Peyer's patch (tissue), 4 donors: ENCODE data around the gene PAK4. TPM values are rescaled to one million over a fixed set of nuclear protein-coding genes. Genes with fewer than 3 reads are reported as not detected.
"Not testable (repeated sequence)": the region's sequence is repeated elsewhere in the genome, so short reads cannot be mapped to it uniquely, and the experiment has no call there.

Experiments used
- DNase-seq, 3 donors: peaks; one replicate each; pipeline ENCODE4 v3.0.0-alpha.2; 2017 to 2019
- H3K27ac ChIP-seq, 4 donors: fragments of 200-600 bp; sonication (generic); one replicate each; pipeline ENCODE4 v1.5.1; 2016 to 2019
- H3K27me3 ChIP-seq, 2 donors: fragments of 200-600 bp; sonication (generic); one replicate each; pipeline ENCODE4 v1.5.1; 2019
- H3K36me3 ChIP-seq, 3 donors: fragments of 200-600 bp; sonication (generic); one replicate each; pipeline ENCODE4 v1.5.1; 2016 to 2019
- H3K4me1 ChIP-seq, 4 donors: fragments of 200-600 bp; sonication (generic); one replicate each; pipeline ENCODE4 v1.5.1; 2016 to 2019
- H3K4me3 ChIP-seq, 4 donors: fragments of 200-600 bp; sonication (generic); 1 replicate in 3 of 4; 2 replicates in 1 of 4; pipeline ENCODE4 v1.5.1; 2016 to 2019; ENCODE audit warnings: mild to moderate bottlenecking in 1 of 4
- H3K9me3 ChIP-seq, 4 donors: fragments of 200-600 bp; sonication (generic); one replicate each; pipeline ENCODE4 v1.5.1; 2016 to 2019; ENCODE audit warnings: mild to moderate bottlenecking in 1 of 4
- CTCF ChIP-seq, 6 experiments: fragments of 450-650 bp in 4 of 6; fragments of 200-600 bp in 2 of 6; sonication (generic) in 1 of 6; IDR thresholded peaks; one replicate each; pipeline ENCODE4 v1.5.1; 2017 to 2019; ENCODE audit warnings: antibody characterized with exemption in 6 of 6, mild to moderate bottlenecking in 3 of 6, moderate library complexity in 1 of 6
- POLR2A ChIP-seq, 2 donors: fragments of 450-650 bp; IDR thresholded peaks; one replicate each; pipeline ENCODE4 v1.5.1; 2017; ENCODE audit warnings: antibody characterized with exemption in 2 of 2, mild to moderate bottlenecking in 2 of 2, moderate library complexity in 2 of 2
- total RNA-seq, 4 donors: library from RNA; depleted of rRNA; stranded (reverse); fragments of >200 nt; gene quantifications; one replicate each; pipeline ENCODE4 v1.1.0, GENCODE V29; 2016

Gene PAK4
- total RNA-seq, 4 donors from 2014 or later, result 24.8 to 73.0 (median 45.7) TPM

GRCh38 chr19:39087907-39088686 is 37.5 kb upstream of the PAK4 start:
- no peak overlapping the region for H3K4me3 ChIP-seq
- no peak for DNase-seq
- no peak for TF ChIP-seq CTCF (IDR thresholded peaks at IDR 0.05)
- no peak for TF ChIP-seq POLR2A (IDR thresholded peaks at IDR 0.05)
- peaks cover 0 to 10% (median 2%) of the 10 kb centered on the region in 4 donors for H3K4me1 ChIP-seq
- H3K9me3 ChIP-seq, result no peaks in the 10 kb centered on the region
- peaks cover 0 to 21% of the 10 kb centered on the region in 2 donors for H3K27me3 ChIP-seq
- H3K27ac ChIP-seq, result no peak overlapping the region
- no peaks in the 10 kb centered on the region for H3K36me3 ChIP-seq

GRCh38 chr19:39090016-39090415 is 35.6 kb upstream of the PAK4 start:
- H3K9me3 ChIP-seq, H3K27me3 ChIP-seq, H3K36me3 ChIP-seq, H3K27ac ChIP-seq, H3K4me3 ChIP-seq, H3K4me1 ChIP-seq, DNase-seq: not testable (repeated sequence)

- H3K27ac ChIP-seq, result no peak overlapping the region
- TF ChIP-seq POLR2A (IDR thresholded peaks at IDR 0.05) (no peak), CTCF (IDR thresholded peaks at IDR 0.05) (no peak)
- no peaks in the 10 kb centered on the region for H3K9me3 ChIP-seq
- H3K4me3 ChIP-seq, result no peak overlapping the region
- no peaks in the 10 kb centered on the region for H3K27me3 ChIP-seq
- H3K36me3 ChIP-seq, result no peaks in the 10 kb centered on the region
- H3K4me1 ChIP-seq, result peaks cover 0 to 7% (median 0%) of the 10 kb centered on the region in 4 donors
- DNase-seq, result no peak
These were observed 34.7 kb upstream of the PAK4 start for GRCh38 chr19:39090881-39091280.

- H3K27ac ChIP-seq, result peak overlapping the region in 2 of 4 donors; percentile 44 to 51
- H3K9me3 ChIP-seq, DNase-seq, H3K27me3 ChIP-seq, H3K4me1 ChIP-seq, H3K36me3 ChIP-seq, H3K4me3 ChIP-seq: not testable (repeated sequence)
These were observed 29.6 kb upstream of the PAK4 start for GRCh38 chr19:39095799-39096540.

- Histone ChIP-seq H3K36me3 (no peaks in the 10 kb centered on the region), H3K27me3 (no peaks in the 10 kb centered on the region), H3K9me3 (no peaks in the 10 kb centered on the region), H3K4me1 (peaks cover 0 to 8% (median 0%) of the 10 kb centered on the region in 4 donors), H3K27ac (no peak overlapping the region), H3K4me3 (no peak overlapping the region)
- TF ChIP-seq CTCF (IDR thresholded peaks at IDR 0.05) (no peak), POLR2A (IDR thresholded peaks at IDR 0.05) (no peak)
- DNase-seq, result no peak
These were observed 28.3 kb upstream of the PAK4 start for GRCh38 chr19:39097299-39097698.

- H3K4me3 ChIP-seq, result no peak overlapping the region
- H3K9me3 ChIP-seq, result no peaks in the 10 kb centered on the region
- no peaks in the 10 kb centered on the region for H3K36me3 ChIP-seq
- no peak for DNase-seq
- TF ChIP-seq POLR2A (IDR thresholded peaks at IDR 0.05) (no peak), CTCF (IDR thresholded peaks at IDR 0.05) (no peak)
- no peak overlapping the region for H3K27ac ChIP-seq
- no peaks in the 10 kb centered on the region for H3K27me3 ChIP-seq
- H3K4me1 ChIP-seq, result peaks cover 0 to 8% (median 0%) of the 10 kb centered on the region in 4 donors
These were observed 27.9 kb upstream of the PAK4 start for GRCh38 chr19:39097721-39098120.
